Kidney (tissue), 14 donors: ENCODE results near the gene JMJD7. TPM values are rescaled to one million over a fixed set of nuclear protein-coding genes. Genes with fewer than 3 reads are reported as not detected.

ENCODE experiments used
- DNase-seq, 5 donors: peaks; one replicate each; pipeline ENCODE4 v3.0.0-alpha.2; 2013 to 2020
- FAIRE-seq: peaks from 2 replicates; lab custom pipeline; 2012; peaks lifted over from hg19 to GRCh38; lab: Jason Lieb, UNC
- H3K27ac ChIP-seq, 2 donors: one replicate each; pipeline ENCODE4 v1.7.0; 2013; ENCODE audit warnings: low read depth in 2 of 2, low read length in 2 of 2, inconsistent platforms in 1 of 2
- H3K27me3 ChIP-seq: one replicate; pipeline ENCODE4 v1.7.1; 2013; ENCODE audit warnings: low read length, inconsistent platforms; ENCODE audit not compliant: control insufficient read depth, insufficient read depth
- H3K36me3 ChIP-seq, 3 donors: one replicate each; pipeline versions ENCODE4 v1.7.0 to v1.7.1; 2013; ENCODE audit warnings: low read length in 3 of 3, control low read depth in 1 of 3, inconsistent platforms in 1 of 3; ENCODE audit not compliant: insufficient read depth in 3 of 3, control insufficient read depth in 2 of 3
- H3K4me1 ChIP-seq, 3 donors: one replicate each; pipeline versions ENCODE4 v1.7.0 to v1.7.1; 2013; ENCODE audit warnings: low read length in 3 of 3, inconsistent platforms in 1 of 3, low read depth in 1 of 3; ENCODE audit not compliant: control insufficient read depth in 2 of 3, insufficient read depth in 2 of 3
- H3K4me3 ChIP-seq, 3 donors: one replicate each; pipeline versions ENCODE4 v1.7.0 to v1.8.1; 2013; ENCODE audit warnings: low read length in 3 of 3, control low read depth in 1 of 3, inconsistent platforms in 1 of 3
- H3K9ac ChIP-seq, 3 donors: one replicate each; pipeline versions ENCODE4 v1.7.0 to v1.7.1; 2013; ENCODE audit warnings: low read length in 3 of 3, control low read depth in 1 of 3, inconsistent platforms in 1 of 3
- H3K9me3 ChIP-seq, 3 donors: one replicate each; pipeline versions ENCODE4 v1.7.0 to v1.7.1; 2013; ENCODE audit warnings: low read length in 3 of 3, control low read depth in 1 of 3, inconsistent platforms in 1 of 3; ENCODE audit not compliant: control insufficient read depth in 2 of 3, insufficient read depth in 1 of 3
- CTCF ChIP-seq: IDR thresholded peaks from 3 replicates; pipeline ENCODE4 v1.5.1; 2012; ENCODE audit warnings: mild to moderate bottlenecking, moderate library complexity, borderline replicate concordance; ENCODE audit not compliant: insufficient read depth; ENCODE audit errors: extremely low read depth
- intact Hi-C: fragments of 100-400 bp; cut with DNase I; formaldehyde crosslinking; loops from one replicate; pipeline ENCODE4 v1.11.1; 2022
- polyA plus RNA-seq: library from polyadenylated mRNA; stranded (reverse); fragments of 350-450 nt; fragmentation: Illumina TruSeq; extraction: RNeasy Lipid Tissue Mini Kit (QIAGEN cat#74804); gene quantifications from one replicate; pipeline ENCODE4 v1.2.3, GENCODE V29; 2014; ENCODE audit warnings: low read depth, low replicate concordance; ENCODE audit not compliant: insufficient read depth
- total RNA-seq: library from RNA; stranded (reverse); fragmentation: NEBNext Ultra II Directional; extraction: Animal tissue kit (Norgen Biotek cat#: 25700); gene quantifications from one replicate; pipeline ENCODE4 v1.2.1, GENCODE V29; 2021
- donor health status: control.
- donor health status: control.
- donor health status: control.
- donor health status: control.
- donor health status: control.
- donor health status: DM: yes; HTN: yes; CAD: no.
- donor health status: Normal renal cell carcinoma (clear cell type).

Gene JMJD7
- total and polyA plus RNA-seq, 2 donors from 2014 or later = 16.2 to 17.6 TPM

- intact Hi-C loops = no loop called here
- Histone ChIP-seq H3K4me3 (no peak overlapping the region), H3K27me3 (no peaks in the 10 kb centered on the region), H3K27ac (no peak overlapping the region), H3K4me1 (peaks cover 0 to 3% (median 0%) of the 10 kb centered on the region in 3 donors), H3K9me3 (no peaks in the 10 kb centered on the region), H3K36me3 (no peaks in the 10 kb centered on the region), H3K9ac (no peak overlapping the region)
- no peak for FAIRE-seq
- DNase-seq = peak in 1 of 5 donors; percentile 50
- no peak for TF ChIP-seq CTCF
These were observed 26.6 kb downstream of the JMJD7 start for GRCh38 chr15:41854443-41854842.

GRCh38 chr15:41855261-41855961 lies 27.5 kb downstream of the JMJD7 start:
- TF ChIP-seq CTCF = no peak
- no peaks in the 10 kb centered on the region for H3K9me3 ChIP-seq
- FAIRE-seq = no peak

GRCh38 chr15:41856262-41856661 lies 28.4 kb downstream of the JMJD7 start:
- H3K27me3 ChIP-seq = no peaks in the 10 kb centered on the region
- no peaks in the 10 kb centered on the region for H3K36me3 ChIP-seq
- no peaks in the 10 kb centered on the region for H3K4me1 ChIP-seq
- H3K4me3 ChIP-seq = no peak overlapping the region
- DNase-seq (no peak), FAIRE-seq (no peak)
- no peak overlapping the region for H3K27ac ChIP-seq
- no peak overlapping the region for H3K9ac ChIP-seq
- no peaks in the 10 kb centered on the region for H3K9me3 ChIP-seq
- no peak for TF ChIP-seq CTCF
- intact Hi-C loops = no loop called here

More at GRCh38 chr15:41855261-41855961, 27.5 kb downstream of the JMJD7 start:
- H3K27me3 ChIP-seq = no peaks in the 10 kb centered on the region
- H3K9ac ChIP-seq = no peak overlapping the region
- DNase-seq = peak in 4 of 5 donors; percentile 78 to 86 (median 82)
- H3K4me1 ChIP-seq = no peaks in the 10 kb centered on the region
- intact Hi-C loops = no loop called here
- H3K4me3 ChIP-seq = no peak overlapping the region
- no peak overlapping the region for H3K27ac ChIP-seq
- H3K36me3 ChIP-seq = no peaks in the 10 kb centered on the region
